Type B pancreatic cell (in vitro differentiated cells): Measurements from ENCODE around the gene EBF3. TPM values are rescaled to one million over a fixed set of nuclear protein-coding genes. Genes with fewer than 3 reads are reported as not detected.
"Not testable (repeated sequence)": the region's sequence is repeated elsewhere in the genome, so short reads cannot be mapped to it uniquely, and the experiment has no call there.

Experiments used
- DNase-seq: peaks from one replicate; pipeline ENCODE4 v3.0.0; 2021; ENCODE audit warnings: mixed read lengths; ENCODE audit not compliant: unreplicated experiment; ENCODE audit errors: extremely low spot score
- H3K27ac Mint-ChIP-seq: 2 replicates; pipeline ENCODE4 v1.8.0; 2021; ENCODE audit warnings: mild to moderate bottlenecking, mixed read lengths
- H3K27me3 Mint-ChIP-seq: 2 replicates; pipeline ENCODE4 v1.8.0; 2021; ENCODE audit warnings: mixed read lengths
- H3K36me3 Mint-ChIP-seq: 2 replicates; pipeline ENCODE4 v1.8.0; 2021; ENCODE audit warnings: mixed read lengths
- H3K4me1 Mint-ChIP-seq: one replicate; pipeline ENCODE4 v1.8.0; 2021; ENCODE audit warnings: mixed read lengths; ENCODE audit not compliant: unreplicated experiment
- H3K4me3 Mint-ChIP-seq: 2 replicates; pipeline ENCODE4 v1.8.0; 2021; ENCODE audit warnings: mild to moderate bottlenecking, mixed read lengths
- H3K9me3 Mint-ChIP-seq: 2 replicates; pipeline ENCODE4 v1.8.0; 2021; ENCODE audit warnings: mixed read lengths
- total RNA-seq: library from RNA; stranded (reverse); gene quantifications from 2 replicates; pipeline ENCODE4 v1.2.1, GENCODE V29; 2021; ENCODE audit warnings: low replicate concordance
- TF ChIP-seq, protein P1 (sequence below): fragments of 200-600 bp; sonication (generic); conservative IDR thresholded peaks from 2 replicates; pipeline ENCODE4 v1.5.0; 2021; ENCODE audit warnings: antibody characterized with exemption, mild to moderate bottlenecking

EBF3 gene
- total RNA-seq, 1 donor from 2014 or later = 26.1 TPM

DNA sequence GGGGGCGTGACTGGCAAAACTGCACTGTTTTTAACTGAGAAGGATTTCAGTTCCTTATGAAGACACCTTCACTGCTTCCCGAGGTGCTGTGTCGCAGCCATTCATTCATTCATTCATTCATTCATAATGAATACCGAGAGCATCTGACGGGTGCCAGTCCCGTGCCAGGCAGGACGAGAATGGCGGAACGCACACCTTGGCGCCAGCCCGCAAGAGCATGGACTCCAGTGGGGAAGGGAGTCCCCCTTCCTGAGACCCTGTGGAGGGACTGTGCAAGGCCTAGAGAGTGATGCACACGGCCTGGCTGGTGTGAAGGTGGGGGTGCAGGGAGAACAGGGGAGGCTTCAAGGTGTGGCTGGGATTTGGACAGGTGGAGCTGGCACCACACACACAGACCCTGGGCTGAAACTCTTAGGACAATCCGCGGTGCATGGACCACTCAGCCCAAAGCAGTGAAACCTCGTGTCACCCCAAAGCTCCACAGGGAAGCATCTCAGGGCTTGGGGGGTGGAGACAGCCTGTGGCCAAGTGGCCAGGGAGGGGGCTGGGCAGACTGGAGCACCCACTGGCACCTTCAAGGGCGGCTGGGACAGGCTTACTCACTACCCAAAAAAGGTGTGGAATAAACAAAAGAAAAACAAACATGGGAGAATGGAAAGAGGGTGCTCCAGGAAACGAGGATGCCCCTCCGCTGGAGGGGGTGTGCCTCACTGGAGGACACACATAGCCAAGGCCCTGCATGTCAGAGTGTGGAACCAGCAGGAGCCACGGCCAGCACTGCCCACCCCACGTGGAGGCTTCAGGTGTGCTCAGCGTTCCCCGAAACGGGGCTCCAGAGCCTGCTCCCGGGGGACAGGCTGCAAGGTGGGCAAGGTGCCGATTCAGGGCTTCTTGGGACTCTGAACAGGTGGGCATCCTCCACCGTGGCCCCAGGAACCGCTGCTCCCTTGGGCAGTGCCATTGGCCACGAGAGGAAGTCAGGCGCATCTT is 37.7 kb downstream of the EBF3 start:
- no peak for DNase-seq
- H3K4me3 Mint-ChIP-seq = no peak overlapping the region
- H3K27me3 Mint-ChIP-seq = peaks cover 9% of the 10 kb centered on the region
- TF ChIP-seq, protein P1, sequence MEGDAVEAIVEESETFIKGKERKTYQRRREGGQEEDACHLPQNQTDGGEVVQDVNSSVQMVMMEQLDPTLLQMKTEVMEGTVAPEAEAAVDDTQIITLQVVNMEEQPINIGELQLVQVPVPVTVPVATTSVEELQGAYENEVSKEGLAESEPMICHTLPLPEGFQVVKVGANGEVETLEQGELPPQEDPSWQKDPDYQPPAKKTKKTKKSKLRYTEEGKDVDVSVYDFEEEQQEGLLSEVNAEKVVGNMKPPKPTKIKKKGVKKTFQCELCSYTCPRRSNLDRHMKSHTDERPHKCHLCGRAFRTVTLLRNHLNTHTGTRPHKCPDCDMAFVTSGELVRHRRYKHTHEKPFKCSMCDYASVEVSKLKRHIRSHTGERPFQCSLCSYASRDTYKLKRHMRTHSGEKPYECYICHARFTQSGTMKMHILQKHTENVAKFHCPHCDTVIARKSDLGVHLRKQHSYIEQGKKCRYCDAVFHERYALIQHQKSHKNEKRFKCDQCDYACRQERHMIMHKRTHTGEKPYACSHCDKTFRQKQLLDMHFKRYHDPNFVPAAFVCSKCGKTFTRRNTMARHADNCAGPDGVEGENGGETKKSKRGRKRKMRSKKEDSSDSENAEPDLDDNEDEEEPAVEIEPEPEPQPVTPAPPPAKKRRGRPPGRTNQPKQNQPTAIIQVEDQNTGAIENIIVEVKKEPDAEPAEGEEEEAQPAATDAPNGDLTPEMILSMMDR = no peak
- no peaks in the 10 kb centered on the region for H3K36me3 Mint-ChIP-seq
- no peak overlapping the region for H3K27ac Mint-ChIP-seq
- no peaks in the 10 kb centered on the region for H3K9me3 Mint-ChIP-seq
- H3K4me1 Mint-ChIP-seq = peaks cover 4% of the 10 kb centered on the region

DNA sequence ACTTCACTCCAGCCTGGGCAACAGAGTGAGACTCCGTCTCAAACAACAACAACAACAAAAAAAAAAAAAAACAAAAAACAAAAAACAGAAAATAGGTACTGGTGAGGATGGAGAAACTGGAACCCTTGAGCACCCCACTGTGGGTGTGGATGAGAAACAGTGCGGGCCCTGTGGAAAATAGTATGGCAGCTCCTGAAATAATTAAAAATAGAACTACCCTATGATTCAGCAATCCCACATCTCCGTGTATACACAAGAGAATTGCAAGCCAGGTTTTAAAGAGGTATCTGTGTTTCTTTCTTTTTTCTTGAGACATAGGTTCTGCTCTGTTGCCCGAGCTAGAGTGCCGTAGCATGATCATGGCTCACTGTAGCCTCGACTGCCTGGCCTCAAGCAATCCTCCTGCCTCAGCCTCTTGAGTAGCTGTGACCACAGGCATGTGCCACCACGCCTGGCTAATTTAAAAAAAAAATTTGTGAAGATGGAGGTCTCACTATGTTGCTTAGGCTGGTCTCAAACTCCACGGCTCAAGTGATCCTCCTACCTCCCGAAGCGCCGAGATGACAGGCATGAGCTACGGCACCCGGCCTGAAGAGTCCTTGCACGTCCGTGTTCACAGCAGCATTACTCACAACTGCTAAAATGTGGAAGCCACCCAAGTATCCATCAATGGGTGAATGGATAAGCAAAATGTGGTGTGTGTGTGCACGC is 39.5 kb downstream of the EBF3 start:
- H3K4me1 Mint-ChIP-seq = peaks cover 4% of the 10 kb centered on the region
- H3K4me3 Mint-ChIP-seq = no peak overlapping the region
- H3K27ac Mint-ChIP-seq = no peak overlapping the region
- DNase-seq = no peak
- H3K27me3 Mint-ChIP-seq = peaks cover 9% of the 10 kb centered on the region
- no peaks in the 10 kb centered on the region for H3K36me3 Mint-ChIP-seq
- no peaks in the 10 kb centered on the region for H3K9me3 Mint-ChIP-seq
- TF ChIP-seq, protein P1 = no peak

DNA sequence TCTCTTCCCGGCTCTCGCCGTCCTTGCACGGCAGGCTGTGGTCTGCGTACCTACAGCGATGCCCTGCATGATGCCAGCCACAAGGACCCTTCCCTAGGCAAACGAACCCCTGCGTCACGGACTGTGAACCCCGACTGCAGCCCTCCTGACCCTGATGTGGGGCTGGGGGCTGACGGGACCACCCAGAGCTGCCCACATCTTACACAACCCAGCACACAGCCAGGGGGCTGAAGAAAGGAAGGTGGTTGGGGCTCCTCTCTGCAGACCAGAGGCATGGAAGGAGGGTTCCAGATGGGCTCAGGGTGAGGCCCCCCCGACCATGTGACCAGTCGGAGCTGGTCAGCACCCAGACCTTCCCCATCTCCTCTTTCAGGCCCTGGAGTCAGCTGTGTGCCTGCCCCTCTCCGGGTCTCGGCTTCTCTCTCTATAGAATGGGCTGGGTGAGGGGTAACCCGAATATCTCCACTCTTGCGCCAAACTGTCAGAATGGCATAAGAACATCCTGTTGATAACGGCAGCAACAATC is 41.4 kb downstream of the EBF3 start:
- no peaks in the 10 kb centered on the region for H3K4me1 Mint-ChIP-seq
- no peaks in the 10 kb centered on the region for H3K36me3 Mint-ChIP-seq
- H3K4me3 Mint-ChIP-seq = no peak overlapping the region
- no peak overlapping the region for H3K27ac Mint-ChIP-seq
- H3K27me3 Mint-ChIP-seq = peaks cover 9% of the 10 kb centered on the region
- H3K9me3 Mint-ChIP-seq = no peaks in the 10 kb centered on the region
- TF ChIP-seq, protein P1 = no peak
- no peak for DNase-seq

- Mint-ChIP-seq H3K27me3 (peaks cover 9% of the 10 kb centered on the region), H3K4me1 (no peaks in the 10 kb centered on the region), H3K36me3 (no peaks in the 10 kb centered on the region), H3K9me3 (no peaks in the 10 kb centered on the region), H3K27ac (no peak overlapping the region), H3K4me3 (no peak overlapping the region)
- DNase-seq = no peak
- TF ChIP-seq, protein P1 = no peak
Measured at GRCh38 chr10:129921801-129922597, 42.1 kb downstream of the EBF3 start.

GRCh38 chr10:129921065-129921670 is 42.9 kb downstream of the EBF3 start:
- TF ChIP-seq, protein P1 = no peak
- H3K4me1 Mint-ChIP-seq = no peaks in the 10 kb centered on the region
- DNase-seq = no peak
- no peaks in the 10 kb centered on the region for H3K36me3 Mint-ChIP-seq
- H3K4me3 Mint-ChIP-seq = no peak overlapping the region
- H3K27ac Mint-ChIP-seq = no peak overlapping the region
- H3K9me3 Mint-ChIP-seq = no peaks in the 10 kb centered on the region
- H3K27me3 Mint-ChIP-seq = peaks cover 9% of the 10 kb centered on the region

DNA sequence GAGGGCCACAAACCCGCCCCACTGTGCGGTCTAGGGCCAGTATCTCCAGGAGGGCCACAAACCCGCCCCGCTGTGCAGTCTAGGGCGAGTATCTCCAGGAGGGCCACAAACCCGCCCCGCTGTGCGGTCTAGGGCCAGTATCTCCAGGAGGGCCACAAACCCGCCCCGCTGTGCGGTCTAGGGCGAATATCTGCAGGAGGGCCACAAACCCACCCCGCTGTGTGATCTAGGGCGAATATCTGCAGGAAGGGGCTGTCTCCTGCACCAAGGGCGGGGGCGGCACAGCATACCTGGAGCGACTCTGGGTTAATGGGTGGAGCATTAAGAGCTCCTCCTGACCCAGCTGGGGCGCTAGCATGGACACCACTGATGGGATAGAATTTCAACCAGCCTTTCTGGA is 43.9 kb downstream of the EBF3 start:
- H3K4me3 Mint-ChIP-seq, H3K4me1 Mint-ChIP-seq, H3K9me3 Mint-ChIP-seq, H3K27ac Mint-ChIP-seq, H3K36me3 Mint-ChIP-seq, H3K27me3 Mint-ChIP-seq, DNase-seq: not testable (repeated sequence)
